HG02938 (cell line): ENCODE measurements around the gene TPCN2.

Experiments
- ATAC-seq: cut with Tn5 transposase; IDR thresholded peaks from one replicate; pipeline ENCODE4 v1.9.1; 2021; ENCODE audit warnings: mild to moderate bottlenecking, moderate library complexity; ENCODE audit not compliant: unreplicated experiment

The TPCN2 gene

DNA sequence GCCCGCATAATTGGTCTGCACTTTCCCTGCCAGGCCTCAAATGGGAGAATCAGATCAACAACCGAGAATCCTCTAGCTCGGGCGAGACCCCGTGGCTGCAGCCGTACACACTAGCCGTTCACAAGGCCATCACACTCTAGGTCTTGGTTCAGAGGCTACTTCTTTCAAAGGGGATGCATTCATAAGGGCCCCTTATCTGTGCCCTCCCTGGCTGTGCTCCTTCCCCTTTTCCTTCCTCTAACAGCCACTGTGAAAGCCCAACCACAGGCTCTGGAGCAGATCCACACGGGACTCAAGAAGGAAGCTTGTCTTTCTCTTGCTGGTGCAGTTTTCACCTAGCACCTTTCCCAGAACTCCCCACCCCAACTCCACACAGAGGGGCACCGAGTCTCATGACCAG, 131.5 kb downstream of the TPCN2 start:
- no peak for ATAC-seq

DNA sequence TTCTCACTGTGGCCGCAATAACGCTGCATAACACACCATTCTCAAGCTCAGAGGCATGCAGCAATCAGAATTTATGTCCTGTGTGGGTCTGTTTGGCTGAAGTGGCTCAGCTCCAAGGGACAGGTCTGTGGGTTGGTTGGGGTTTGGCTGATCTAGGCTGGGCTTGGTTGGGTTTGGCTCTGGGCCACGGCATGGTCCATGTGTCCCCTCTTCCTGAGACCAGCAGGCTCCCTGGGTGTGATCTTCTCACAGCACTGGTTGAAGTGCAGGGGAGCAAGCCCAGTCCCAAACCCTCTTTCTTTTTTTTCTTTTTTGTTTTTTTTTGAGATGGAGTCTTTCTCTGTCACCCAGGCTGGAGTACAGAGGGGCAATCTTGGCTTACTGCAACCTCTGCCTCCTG, 132.0 kb downstream of the TPCN2 start:
- ATAC-seq = no peak

DNA sequence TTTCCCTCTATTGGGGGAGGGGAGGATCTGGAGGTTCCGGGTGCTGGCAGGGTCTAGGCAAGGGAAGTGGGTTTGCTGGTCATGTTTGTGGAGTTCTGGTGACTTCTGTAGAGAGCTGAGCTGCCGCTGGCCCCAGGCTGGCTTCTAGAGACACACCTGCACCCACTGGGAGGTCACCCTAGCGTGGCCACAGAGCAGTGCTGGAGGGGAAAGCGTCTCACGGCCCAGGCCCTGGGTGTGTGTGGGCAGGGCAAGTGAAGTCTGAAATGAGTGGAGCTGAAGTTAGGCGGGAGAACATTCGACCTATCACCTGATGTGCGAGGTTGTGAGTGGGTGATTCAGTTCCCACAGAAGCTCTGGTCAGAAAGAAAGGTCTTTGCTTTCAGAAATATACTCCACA, 134.9 kb downstream of the TPCN2 start:
- no peak for ATAC-seq
